Vagina (tissue), 2 donors: ENCODE measurements around the gene PTPRN. TPM values are rescaled to one million over a fixed set of nuclear protein-coding genes. Genes with fewer than 3 reads are reported as not detected.
A peak's percentile ranks its signal among the peaks of the same experiment; 100 is the strongest.
"Not testable (repeated sequence)": the region's sequence is repeated elsewhere in the genome, so short reads cannot be mapped to it uniquely, and the experiment has no call there.

Source experiments
- DNase-seq, 2 donors: peaks; one replicate each; pipeline ENCODE4 v3.0.0-alpha.2; 2017; ENCODE audit errors: extremely low spot score in 2 of 2
- H3K27ac ChIP-seq: fragments of 200-600 bp; sonication (generic); one replicate; pipeline ENCODE4 v1.5.1; 2019
- H3K27me3 ChIP-seq: fragments of 200-600 bp; sonication (generic); one replicate; pipeline ENCODE4 v1.5.1; 2019
- H3K36me3 ChIP-seq, 2 donors: fragments of 200-600 bp; sonication (generic); one replicate each; pipeline ENCODE4 v1.5.1; 2017 to 2019
- H3K4me1 ChIP-seq: fragments of 200-600 bp; sonication (generic); one replicate; pipeline ENCODE4 v1.5.1; 2019
- H3K4me3 ChIP-seq, 2 donors: fragments of 200-600 bp; sonication (generic); 1 replicate in 1 of 2; 2 replicates in 1 of 2; pipeline ENCODE4 v1.5.1; 2016 to 2019
- H3K9me3 ChIP-seq: fragments of 200-600 bp; sonication (generic); one replicate; pipeline ENCODE4 v1.5.1; 2019
- CTCF ChIP-seq, 3 experiments: fragments of 450-650 bp in 2 of 3; fragments of 200-600 bp in 1 of 3; sonication (generic) in 1 of 3; IDR thresholded peaks; one replicate each; pipeline ENCODE4 v1.5.1; 2017 to 2019; ENCODE audit warnings: antibody characterized with exemption in 3 of 3, mild to moderate bottlenecking in 2 of 3, moderate library complexity in 2 of 3
- POLR2A ChIP-seq, 2 donors: fragments of 450-650 bp; IDR thresholded peaks; one replicate each; pipeline ENCODE4 v1.6.1; 2017; ENCODE audit warnings: antibody characterized with exemption in 2 of 2, mild to moderate bottlenecking in 2 of 2, moderate library complexity in 2 of 2
- POLR2AphosphoS5 ChIP-seq, 2 donors: sonication (generic); formaldehyde crosslinking; IDR thresholded peaks; one replicate each; pipeline ENCODE4 v1.9.0; 2017; ENCODE audit warnings: antibody characterized with exemption in 2 of 2, mild to moderate bottlenecking in 2 of 2, low read depth in 1 of 2; ENCODE audit not compliant: insufficient read depth in 1 of 2
- intact Hi-C: fragments of 100-400 bp; cut with DNase I; formaldehyde crosslinking; loops from one replicate; pipeline ENCODE4 v1.15.1; 2023
- total RNA-seq: library from RNA; depleted of rRNA; stranded (reverse); fragments of >200 nt; gene quantifications from one replicate; pipeline ENCODE4 v1.2.3, GENCODE V29; 2016

Gene PTPRN
- total RNA-seq, 1 donor from 2014 or later, result 7.6 TPM

DNA sequence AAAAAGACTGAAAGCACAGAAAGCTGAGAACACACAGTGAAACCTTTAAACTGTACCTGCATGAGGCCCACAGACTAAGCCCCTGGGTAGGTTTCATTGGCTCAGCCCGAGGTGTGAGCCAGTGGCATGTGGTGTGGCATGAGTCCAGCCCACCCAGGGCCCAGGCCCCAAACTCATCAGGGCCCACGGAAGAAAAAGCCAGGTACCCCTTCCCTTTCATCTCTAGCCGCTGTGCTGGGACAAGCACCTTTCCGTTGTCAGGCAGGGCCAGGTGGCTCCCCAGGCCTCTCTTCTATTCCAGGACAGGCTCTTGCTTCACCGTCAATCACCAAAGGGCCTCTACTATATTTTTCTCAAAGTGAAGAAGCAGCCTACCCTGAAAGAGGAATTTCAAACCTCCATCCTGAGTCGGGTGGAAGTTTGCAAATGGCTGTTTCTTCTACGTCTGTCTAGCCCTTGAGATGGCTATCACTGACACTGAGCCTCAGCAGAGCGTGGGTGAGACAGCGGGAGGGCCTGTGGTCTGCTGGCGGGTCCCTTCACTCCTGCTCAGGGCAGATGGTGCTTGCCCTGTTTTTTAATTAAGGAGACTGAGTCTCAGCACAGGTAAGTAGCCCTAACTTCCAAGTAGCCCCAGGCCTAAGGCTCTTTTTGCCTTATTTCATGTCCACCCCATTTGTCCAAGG is 21.5 kb downstream of the PTPRN start:
- peaks cover 0 to 22% of the 10 kb centered on the region in 2 donors for H3K36me3 ChIP-seq
- TF ChIP-seq POLR2AphosphoS5 (IDR thresholded peaks at IDR 0.05; ENCODE audit: insufficient read depth in 1 of 2, low read depth in 1 of 2) (no peak), CTCF (IDR thresholded peaks at IDR 0.05) (no peak), POLR2A (IDR thresholded peaks at IDR 0.05) (no peak)
- peaks cover 48% of the 10 kb centered on the region for H3K4me1 ChIP-seq
- H3K27ac ChIP-seq, result peak overlapping the region; percentile 85
- H3K4me3 ChIP-seq, result no peak overlapping the region
- no peaks in the 10 kb centered on the region for H3K27me3 ChIP-seq
- H3K9me3 ChIP-seq, result no peaks in the 10 kb centered on the region
- DNase-seq, result no peak
- intact Hi-C loops, result no loop called here

GRCh38 chr2:219287116-219287440 is 22.1 kb downstream of the PTPRN start:
- peaks cover 0 to 28% of the 10 kb centered on the region in 2 donors for H3K36me3 ChIP-seq
- H3K27me3 ChIP-seq, intact Hi-C loops, H3K4me3 ChIP-seq, H3K9me3 ChIP-seq, DNase-seq: not testable (repeated sequence)
- peak overlapping the region; percentile 85 for H3K27ac ChIP-seq
- peaks cover 48% of the 10 kb centered on the region for H3K4me1 ChIP-seq

DNA sequence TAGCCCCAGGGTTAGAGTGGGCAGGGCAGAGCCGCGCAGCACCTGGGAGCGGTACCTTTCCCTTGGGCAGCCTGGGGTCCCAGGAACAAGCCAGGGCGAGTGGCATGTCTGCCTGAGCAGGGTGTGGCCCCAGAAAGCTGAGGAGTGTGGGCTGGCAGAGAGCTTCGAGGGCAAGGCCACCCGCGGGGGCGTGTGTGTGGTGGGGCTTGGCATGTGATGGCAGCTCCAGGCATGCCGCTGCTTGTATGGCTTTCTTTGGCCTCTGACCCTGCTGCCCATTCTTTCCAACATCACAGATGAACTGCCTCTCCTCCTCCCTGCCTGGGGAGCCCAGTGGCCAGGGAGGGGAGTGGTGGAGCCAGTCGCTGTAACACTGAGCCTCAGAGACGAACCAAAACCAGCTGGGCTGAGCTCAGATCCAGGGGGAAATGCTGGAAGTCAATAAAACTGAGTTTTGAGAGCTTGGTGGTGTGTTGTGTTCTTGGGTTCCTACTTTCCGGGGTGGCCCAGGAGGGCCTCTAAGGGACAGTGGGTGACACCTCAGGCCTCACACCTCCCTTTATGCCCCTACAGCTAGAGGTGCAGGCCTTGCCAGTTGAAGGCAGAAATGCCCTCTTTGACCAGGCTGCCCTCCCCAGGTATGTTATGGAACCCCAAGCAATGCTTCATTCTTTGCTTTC is 22.6 kb downstream of the PTPRN start:
- H3K36me3 ChIP-seq, result peaks cover 0 to 33% of the 10 kb centered on the region in 2 donors
- H3K4me3 ChIP-seq, result no peak overlapping the region
- H3K27me3 ChIP-seq, result no peaks in the 10 kb centered on the region
- H3K4me1 ChIP-seq, result peaks cover 51% of the 10 kb centered on the region
- no peak for DNase-seq
- no peaks in the 10 kb centered on the region for H3K9me3 ChIP-seq
- intact Hi-C loops, result no loop called here
- TF ChIP-seq POLR2AphosphoS5 (IDR thresholded peaks at IDR 0.05; ENCODE audit: insufficient read depth in 1 of 2, low read depth in 1 of 2) (peak in 1 of 2 donors; percentile 34), CTCF (IDR thresholded peaks at IDR 0.05) (no peak), POLR2A (IDR thresholded peaks at IDR 0.05) (no peak)
- H3K27ac ChIP-seq, result peak overlapping the region; percentile 85

GRCh38 chr2:219285894-219286425 is 23.2 kb downstream of the PTPRN start:
- Histone ChIP-seq H3K27me3 (no peaks in the 10 kb centered on the region), H3K4me3 (peak overlapping the region in 1 of 2 donors; percentile 13), H3K27ac (peak overlapping the region; percentile 85), H3K4me1 (peaks cover 57% of the 10 kb centered on the region), H3K36me3 (peaks cover 0 to 40% of the 10 kb centered on the region in 2 donors), H3K9me3 (no peaks in the 10 kb centered on the region)
- intact Hi-C loops, result no loop called here
- no peak for DNase-seq
- no peak for TF ChIP-seq POLR2AphosphoS5 (IDR thresholded peaks at IDR 0.05; ENCODE audit: insufficient read depth in 1 of 2, low read depth in 1 of 2)
- no peak for TF ChIP-seq CTCF (IDR thresholded peaks at IDR 0.05)
- no peak for TF ChIP-seq POLR2A (IDR thresholded peaks at IDR 0.05)

DNA sequence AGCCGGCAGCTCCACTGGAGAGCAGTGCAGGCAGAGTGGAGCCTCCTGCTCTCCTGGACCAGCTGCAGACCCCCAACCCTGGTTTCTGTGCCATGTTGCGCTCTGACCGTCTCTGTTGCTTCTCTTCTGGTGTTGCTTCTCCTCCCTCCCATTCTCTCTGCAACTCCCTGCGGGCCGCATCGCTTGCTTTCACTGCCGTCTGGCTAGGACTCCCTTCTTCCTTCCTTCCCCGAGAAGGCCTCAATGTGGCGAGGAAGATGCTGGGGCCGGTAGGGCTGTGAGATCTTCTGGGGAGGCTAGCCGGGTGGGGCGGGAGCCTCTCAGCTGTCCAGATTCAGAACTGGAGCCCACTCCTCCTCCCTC is 23.8 kb downstream of the PTPRN start:
- Histone ChIP-seq H3K4me3 (no peak overlapping the region), H3K4me1 (peaks cover 64% of the 10 kb centered on the region), H3K36me3 (peaks cover 0 to 43% of the 10 kb centered on the region in 2 donors), H3K27ac (peak overlapping the region; percentile 85), H3K9me3 (no peaks in the 10 kb centered on the region), H3K27me3 (no peaks in the 10 kb centered on the region)
- intact Hi-C loops, result no loop called here
- TF ChIP-seq CTCF (IDR thresholded peaks at IDR 0.05) (no peak), POLR2A (IDR thresholded peaks at IDR 0.05) (no peak), POLR2AphosphoS5 (IDR thresholded peaks at IDR 0.05; ENCODE audit: insufficient read depth in 1 of 2, low read depth in 1 of 2) (no peak)
- DNase-seq, result no peak
